ENCODE measurements around the gene SPATA33. TPM values are rescaled to one million over a fixed set of nuclear protein-coding genes. Genes with fewer than 3 reads are reported as not detected.
A peak's percentile ranks its signal among the peaks of the same experiment; 100 is the strongest.

Gene SPATA33
- total and polyA plus RNA-seq, 4 donors, result 5.4 to 19.1 (median 8.8) TPM

DNA sequence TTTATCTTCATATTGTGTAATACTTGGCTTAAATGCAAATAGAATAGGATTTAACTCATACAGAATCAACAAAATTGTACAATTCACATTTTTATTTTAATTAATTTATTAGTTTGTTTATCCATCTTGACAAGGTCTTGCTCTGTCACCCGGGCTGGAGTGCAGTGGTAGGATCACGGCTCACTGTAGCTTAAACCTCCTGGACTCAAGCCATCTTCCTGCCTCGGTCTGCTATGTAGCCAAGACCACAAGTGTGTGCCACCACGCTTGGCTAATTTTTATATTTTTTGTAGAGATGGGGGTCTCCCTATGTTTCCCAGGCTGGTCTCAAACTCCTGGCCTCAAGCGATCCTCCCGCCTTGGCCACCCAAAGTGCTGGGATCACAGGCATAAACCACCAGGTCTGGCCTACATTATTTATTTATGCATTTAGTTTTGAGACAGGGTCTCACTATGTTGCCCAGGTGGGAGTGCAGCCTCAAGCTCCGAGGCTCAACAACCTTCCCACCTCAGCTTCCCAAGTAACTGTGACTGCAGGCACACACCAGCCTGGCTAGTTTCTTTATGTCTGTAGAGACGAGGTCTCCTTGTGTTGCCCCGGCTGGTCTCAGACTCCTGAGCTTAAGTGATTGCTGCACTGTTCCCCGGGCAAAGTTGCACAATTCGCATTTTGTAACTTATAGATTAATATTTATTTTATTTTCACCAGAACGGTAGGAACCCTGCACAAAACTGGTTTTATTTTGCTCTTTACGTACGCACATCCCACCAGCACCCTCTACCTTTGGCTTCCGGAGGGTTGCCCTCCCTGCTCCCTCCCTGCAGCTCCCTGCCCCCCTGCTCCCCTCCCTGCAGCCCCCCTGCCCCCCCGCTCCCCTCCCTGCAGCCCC lies 39.3 kb upstream of the SPATA33 start:
- Histone ChIP-seq H3K9me3 (ENCODE audit: control insufficient read depth in 4 of 4, insufficient read depth in 3 of 4, low read length in 3 of 4) (peaks cover 0 to 2% (median 0%) of the 10 kb centered on the region in 4 donors), H3K27me3 (ENCODE audit: control insufficient read depth in 3 of 3, insufficient read depth in 3 of 3, low read length in 2 of 3) (peaks cover 0 to 3% (median under 1%) of the 10 kb centered on the region in 3 donors), H3K27ac (ENCODE audit: low read depth in 1 of 2, low read length in 1 of 2) (no peak overlapping the region), H3K4me1 (ENCODE audit: control insufficient read depth in 5 of 5, insufficient read depth in 5 of 5, low read length in 5 of 5) (peaks cover 0 to 15% (median 3%) of the 10 kb centered on the region in 5 donors), H3K36me3 (ENCODE audit: control insufficient read depth in 4 of 4, insufficient read depth in 4 of 4, low read length in 4 of 4) (no peaks in the 10 kb centered on the region), H3K9ac (ENCODE audit: insufficient read depth in 1 of 2, low read length in 2 of 2) (no peak overlapping the region), H3K4me3 (no peak overlapping the region)
- peak in 1 of 3 donors; percentile 45 for DNase-seq
- WGBS, 2 donors, result 53 to 56% methylated on average over 15 to 16 of the region's 16 CpGs
- ATAC-seq (ENCODE audit: insufficient read depth, low FRiP score), result no peak
- TF ChIP-seq CTCF (IDR thresholded peaks at IDR 0.05; ENCODE audit: control extremely low read depth, extremely low read depth), result no peak

DNA sequence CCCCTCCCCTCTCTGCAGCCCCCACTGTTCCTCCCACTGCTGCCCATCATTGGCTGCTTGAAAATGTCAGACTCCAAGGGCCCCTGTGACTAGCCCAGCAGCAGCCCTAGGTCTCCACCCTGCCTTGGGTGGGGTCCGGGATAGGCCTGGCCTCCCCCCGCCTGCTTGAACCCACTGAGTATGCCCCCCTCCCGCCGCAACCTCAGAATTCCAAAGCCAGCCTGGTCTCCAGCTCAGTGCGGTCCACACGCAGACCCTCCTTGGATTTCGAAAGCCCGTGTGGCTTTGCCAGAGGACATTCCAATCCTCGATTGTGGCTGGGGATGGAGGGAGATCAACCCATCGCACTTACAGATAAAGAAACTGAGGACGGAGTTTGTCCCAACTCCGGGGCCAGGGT lies 37.8 kb upstream of the SPATA33 start:
- TF ChIP-seq CTCF (IDR thresholded peaks at IDR 0.05; ENCODE audit: control extremely low read depth, extremely low read depth), result no peak
- H3K36me3 ChIP-seq (ENCODE audit: control insufficient read depth in 4 of 4, insufficient read depth in 4 of 4, low read length in 4 of 4), result no peaks in the 10 kb centered on the region
- H3K9me3 ChIP-seq (ENCODE audit: control insufficient read depth in 4 of 4, insufficient read depth in 3 of 4, low read length in 3 of 4), result peaks cover 0 to 2% (median 0%) of the 10 kb centered on the region in 4 donors
- H3K9ac ChIP-seq (ENCODE audit: insufficient read depth in 1 of 2, low read length in 2 of 2), result no peak overlapping the region
- peaks cover 0 to 3% (median 2%) of the 10 kb centered on the region in 3 donors for H3K27me3 ChIP-seq (ENCODE audit: control insufficient read depth in 3 of 3, insufficient read depth in 3 of 3, low read length in 2 of 3)
- no peak overlapping the region for H3K27ac ChIP-seq (ENCODE audit: low read depth in 1 of 2, low read length in 1 of 2)
- DNase-seq, result peak; percentile 67 to 83 (median 75)
- WGBS, 2 donors, result 57 to 78% methylated on average over 12 of the region's 12 CpGs
- ATAC-seq (ENCODE audit: insufficient read depth, low FRiP score), result no peak
- peaks cover 0 to 15% (median 3%) of the 10 kb centered on the region in 5 donors for H3K4me1 ChIP-seq (ENCODE audit: control insufficient read depth in 5 of 5, insufficient read depth in 5 of 5, low read length in 5 of 5)
- no peak overlapping the region for H3K4me3 ChIP-seq

- no peak for TF ChIP-seq CTCF (IDR thresholded peaks at IDR 0.05; ENCODE audit: control extremely low read depth, extremely low read depth)
- no peaks in the 10 kb centered on the region for H3K36me3 ChIP-seq (ENCODE audit: control insufficient read depth in 4 of 4, insufficient read depth in 4 of 4, low read length in 4 of 4)
- ATAC-seq (ENCODE audit: insufficient read depth, low FRiP score) (no peak), DNase-seq (peak; percentile 46 to 64 (median 56))
- H3K9ac ChIP-seq (ENCODE audit: insufficient read depth in 1 of 2, low read length in 2 of 2), result no peak overlapping the region
- H3K4me1 ChIP-seq (ENCODE audit: control insufficient read depth in 5 of 5, insufficient read depth in 5 of 5, low read length in 5 of 5), result peaks cover 0 to 15% (median 3%) of the 10 kb centered on the region in 5 donors
- H3K27ac ChIP-seq (ENCODE audit: low read depth in 1 of 2, low read length in 1 of 2), result no peak overlapping the region
- 82 to 83% methylated on average over 16 of the region's 16 CpGs for WGBS, 2 donors
- no peak overlapping the region for H3K4me3 ChIP-seq
- H3K9me3 ChIP-seq (ENCODE audit: control insufficient read depth in 4 of 4, insufficient read depth in 3 of 4, low read length in 3 of 4), result peaks cover 0 to 2% (median 0%) of the 10 kb centered on the region in 4 donors
- H3K27me3 ChIP-seq (ENCODE audit: control insufficient read depth in 3 of 3, insufficient read depth in 3 of 3, low read length in 2 of 3), result peaks cover 0 to 3% (median 2%) of the 10 kb centered on the region in 3 donors
Measured at GRCh38 chr16:89620406-89620841, 37.2 kb upstream of the SPATA33 start.
